HepG2 (cell line): ENCODE data around the gene STEAP2. TPM values are rescaled to one million over a fixed set of nuclear protein-coding genes. Genes with fewer than 3 reads are reported as not detected.

Source experiments
- FOXP1 ChIP-seq, 2 experiments: fragments of 450-650 bp in 1 of 2; IDR thresholded peaks; 2 replicates each; pipeline ENCODE4 v1.6.1; 2017 to 2018; ENCODE audit warnings: antibody characterized with exemption in 1 of 2
- NKX3-1 ChIP-seq: sonication (generic); formaldehyde crosslinking; IDR thresholded peaks from 2 replicates; pipeline ENCODE4 v1.5.0; 2020; ENCODE audit warnings: missing genetic modification reagents
- NR2F2 ChIP-seq: IDR thresholded peaks from 2 replicates; pipeline ENCODE4 v1.6.1; 2012; ENCODE audit warnings: low read depth, inconsistent platforms, borderline replicate concordance
- PAWR ChIP-seq: sonication (generic); formaldehyde crosslinking; IDR thresholded peaks from 2 replicates; pipeline ENCODE4 v1.4.0; 2020; ENCODE audit warnings: missing genetic modification reagents, mild to moderate bottlenecking, borderline replicate concordance
- RXRA ChIP-seq: sonication (generic); formaldehyde crosslinking; IDR thresholded peaks from 2 replicates; pipeline ENCODE4 v1.5.1; 2020; ENCODE audit warnings: missing genetic modification reagents
- SIX1 ChIP-seq: sonication (generic); formaldehyde crosslinking; IDR thresholded peaks from 2 replicates; pipeline ENCODE4 v1.4.0; 2020; ENCODE audit warnings: missing genetic modification reagents, borderline replicate concordance
- SRSF1 ChIP-seq: fragments of 200-400 bp; formaldehyde crosslinking; optimal IDR thresholded peaks from 2 replicates; pipeline ENCODE3; 2017; ENCODE audit warnings: mild to moderate bottlenecking, low read depth, low read length, moderate library complexity
- TBL1XR1 ChIP-seq: fragments of 150-350 bp; IDR thresholded peaks from 2 replicates; pipeline ENCODE4 v1.6.1; 2014; ENCODE audit warnings: borderline replicate concordance, low read length; ENCODE audit not compliant: partially characterized antibody
- THAP11 ChIP-seq: IDR thresholded peaks from 2 replicates; pipeline ENCODE4 v1.6.1; 2016; ENCODE audit warnings: missing biosample characterization, missing genetic modification reagents
- ZNF232 ChIP-seq: sonication (generic); formaldehyde crosslinking; IDR thresholded peaks from 2 replicates; pipeline ENCODE4 v1.4.0; 2020; ENCODE audit warnings: missing genetic modification reagents, borderline replicate concordance
- ZNF24 ChIP-seq: fragments of 450-650 bp; IDR thresholded peaks from 2 replicates; pipeline ENCODE4 v1.6.1; 2017; ENCODE audit warnings: antibody characterized with exemption, mild to moderate bottlenecking
- ZNF501 ChIP-seq: sonication (generic); formaldehyde crosslinking; IDR thresholded peaks from 2 replicates; pipeline ENCODE4 v1.5.1; 2020; ENCODE audit warnings: mild to moderate bottlenecking, moderate library complexity, missing genetic modification reagents
- ZNF749 ChIP-seq: sonication (generic); formaldehyde crosslinking; IDR thresholded peaks from 2 replicates; pipeline ENCODE4 v1.8.0; 2022; ENCODE audit warnings: mild to moderate bottlenecking, missing genetic modification reagents, moderate library complexity, borderline replicate concordance
- ZNF776 ChIP-seq: sonication (generic); formaldehyde crosslinking; IDR thresholded peaks from 2 replicates; pipeline ENCODE4 v1.4.0; 2020; ENCODE audit warnings: mild to moderate bottlenecking, missing genetic modification reagents
- polyA plus RNA-seq, 8 experiments: library from polyadenylated mRNA; depleted of rRNA in 3 of 8; stranded (reverse) in 7 of 8; unstranded in 1 of 8; fragments of >200 nt; fragmentation: Illumina TruSeq in 4 of 8; extraction: Trizol in 4 of 8; gene quantifications; 2 replicates each; pipeline versions ENCODE4 v1.2.1 to v1.2.3, GENCODE V29; 2011 to 2016; ENCODE audit warnings: low read depth in 4 of 8, missing spikeins in 1 of 8, mixed read lengths in 1 of 8; ENCODE audit not compliant: insufficient read depth in 1 of 8
- total RNA-seq, 5 experiments: library from RNA; depleted of rRNA; stranded (reverse); fragments of >200 nt; fragmentation: Illumina TruSeq; extraction: Trizol; gene quantifications; 2 replicates each; pipeline ENCODE4 v1.2.3, GENCODE V29; 2016; ENCODE audit warnings: low read depth in 1 of 5
- TF ChIP-seq, protein P1 (sequence below), 2 experiments: sonication (generic) in 1 of 2; formaldehyde crosslinking in 1 of 2; IDR thresholded peaks; 2 replicates each; pipeline versions ENCODE4 v1.6.1 to v1.9.0; 2014 to 2022; ENCODE audit warnings: antibody characterized with exemption in 1 of 2, borderline replicate concordance in 1 of 2, inconsistent platforms in 1 of 2, low read depth in 1 of 2, missing genetic modification reagents in 1 of 2
- TF ChIP-seq, protein P2 (sequence below): sonication (generic); formaldehyde crosslinking; IDR thresholded peaks from 2 replicates; pipeline ENCODE4 v1.5.1; 2020; ENCODE audit warnings: missing genetic modification reagents, mild to moderate bottlenecking, borderline replicate concordance
- TF ChIP-seq, protein P3 (sequence below): sonication (generic); formaldehyde crosslinking; IDR thresholded peaks from 2 replicates; pipeline ENCODE4 v1.8.0; 2022; ENCODE audit warnings: missing genetic modification reagents, low read depth, mild to moderate bottlenecking, borderline replicate concordance

STEAP2 gene
- total and polyA plus RNA-seq, 2 of the 13 experiments (the other 11 are each of a cell fraction or from before 2014, with no cell fraction given): 4.3 to 4.4 TPM

DNA sequence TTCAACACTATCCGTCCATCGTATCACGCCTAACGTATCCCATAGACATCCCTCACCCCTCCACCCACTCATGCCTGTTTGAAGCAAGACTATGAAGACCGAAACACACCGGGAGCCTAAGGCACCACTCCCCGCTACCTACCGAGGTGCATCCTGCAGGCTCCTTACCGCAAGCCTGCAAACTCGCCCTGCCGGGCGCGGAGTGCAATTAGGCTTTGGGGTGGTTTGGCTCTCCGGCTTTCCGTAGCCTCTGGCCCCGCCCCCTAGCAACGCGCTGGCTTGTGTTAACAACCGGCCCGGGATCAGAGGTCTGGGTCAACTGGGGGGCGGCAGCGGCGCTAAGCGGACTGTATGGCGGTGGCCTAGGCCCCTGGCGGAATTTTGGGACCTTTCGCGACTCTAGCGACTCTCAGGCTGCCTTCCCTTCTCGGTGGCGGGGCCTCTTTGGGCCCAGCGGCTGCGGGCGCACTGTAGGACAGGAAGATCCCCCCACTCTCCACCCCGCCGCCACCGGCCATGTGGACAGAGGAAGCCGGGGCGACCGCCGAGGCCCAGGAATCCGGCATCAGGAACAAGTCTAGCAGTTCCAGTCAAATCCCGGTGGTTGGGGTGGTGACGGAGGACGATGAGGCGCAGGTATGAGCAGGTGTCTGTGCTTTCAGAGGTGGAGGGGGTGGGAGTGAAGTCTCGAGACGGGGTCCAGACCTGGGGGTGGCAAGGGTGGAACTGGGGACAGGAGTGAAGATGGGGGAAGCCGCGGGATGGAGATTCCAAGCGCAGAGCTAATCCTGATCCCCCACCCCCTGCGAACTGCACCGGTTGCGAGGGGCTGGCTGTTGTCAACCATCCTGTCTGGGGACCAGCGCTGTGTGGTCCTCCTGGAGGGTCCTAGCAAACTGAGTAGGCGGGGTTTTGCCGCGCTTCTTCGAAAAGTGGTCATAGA is 33.6 kb downstream of the STEAP2 start, which contains the start of gene CFAP69 (continued):
- TF ChIP-seq, protein P1, sequence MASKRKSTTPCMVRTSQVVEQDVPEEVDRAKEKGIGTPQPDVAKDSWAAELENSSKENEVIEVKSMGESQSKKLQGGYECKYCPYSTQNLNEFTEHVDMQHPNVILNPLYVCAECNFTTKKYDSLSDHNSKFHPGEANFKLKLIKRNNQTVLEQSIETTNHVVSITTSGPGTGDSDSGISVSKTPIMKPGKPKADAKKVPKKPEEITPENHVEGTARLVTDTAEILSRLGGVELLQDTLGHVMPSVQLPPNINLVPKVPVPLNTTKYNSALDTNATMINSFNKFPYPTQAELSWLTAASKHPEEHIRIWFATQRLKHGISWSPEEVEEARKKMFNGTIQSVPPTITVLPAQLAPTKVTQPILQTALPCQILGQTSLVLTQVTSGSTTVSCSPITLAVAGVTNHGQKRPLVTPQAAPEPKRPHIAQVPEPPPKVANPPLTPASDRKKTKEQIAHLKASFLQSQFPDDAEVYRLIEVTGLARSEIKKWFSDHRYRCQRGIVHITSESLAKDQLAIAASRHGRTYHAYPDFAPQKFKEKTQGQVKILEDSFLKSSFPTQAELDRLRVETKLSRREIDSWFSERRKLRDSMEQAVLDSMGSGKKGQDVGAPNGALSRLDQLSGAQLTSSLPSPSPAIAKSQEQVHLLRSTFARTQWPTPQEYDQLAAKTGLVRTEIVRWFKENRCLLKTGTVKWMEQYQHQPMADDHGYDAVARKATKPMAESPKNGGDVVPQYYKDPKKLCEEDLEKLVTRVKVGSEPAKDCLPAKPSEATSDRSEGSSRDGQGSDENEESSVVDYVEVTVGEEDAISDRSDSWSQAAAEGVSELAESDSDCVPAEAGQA (IDR thresholded peaks at IDR 0.05; ENCODE audit: low read depth): no peak
- TF ChIP-seq, protein P1 (CRISPR knock-in tag; IDR thresholded peaks at IDR 0.05; ENCODE audit: borderline replicate concordance): no peak; the same call in 1 of the 2 replicates
- TF ChIP-seq FOXP1 (IDR thresholded peaks at IDR 0.05) (no peak), FOXP1 (CRISPR knock-in tag; IDR thresholded peaks at IDR 0.05) (no peak), ZNF232 (peak; percentile 19; the same call in 1 of the 2 replicates), THAP11 (CRISPR knock-in tag) (peak; percentile 87), NKX3-1 (CRISPR knock-in tag) (no peak), ZNF24 (peak; percentile 35; the same call in 1 of the 2 replicates), ZNF501 (CRISPR knock-in tag) (peak; percentile 94), ZNF749 (CRISPR knock-in tag) (no peak), SIX1 (CRISPR knock-in tag) (no peak; the same call in 1 of the 2 replicates), RXRA (peak; percentile 93), ZNF776 (CRISPR knock-in tag) (peak; percentile 83; the same call in 1 of the 2 replicates), SRSF1 (no peak), NR2F2 (no peak), TBL1XR1 (no peak), PAWR (CRISPR knock-in tag) (no peak)
- TF ChIP-seq, protein P2, sequence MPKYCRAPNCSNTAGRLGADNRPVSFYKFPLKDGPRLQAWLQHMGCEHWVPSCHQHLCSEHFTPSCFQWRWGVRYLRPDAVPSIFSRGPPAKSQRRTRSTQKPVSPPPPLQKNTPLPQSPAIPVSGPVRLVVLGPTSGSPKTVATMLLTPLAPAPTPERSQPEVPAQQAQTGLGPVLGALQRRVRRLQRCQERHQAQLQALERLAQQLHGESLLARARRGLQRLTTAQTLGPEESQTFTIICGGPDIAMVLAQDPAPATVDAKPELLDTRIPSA (CRISPR knock-in tag): 0 out of 2 replicates have a peak, but pooled peaks have one; percentile 46
- TF ChIP-seq, protein P3, sequence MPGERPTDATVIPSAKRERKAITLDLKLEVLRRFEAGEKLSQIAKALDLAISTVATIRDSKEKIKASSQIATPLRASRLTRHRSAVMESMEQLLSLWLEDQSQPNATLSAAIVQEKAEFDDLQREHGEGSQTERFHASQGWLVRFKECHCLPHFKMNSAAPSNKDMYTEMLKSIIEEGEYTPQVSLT: no peak
